ENCODE data around the gene TRIM14.

Gene TRIM14

GRCh38 chr9:98146101-98146991 lies 27.3 kb upstream of the TRIM14 start (continued):
- TF ChIP-seq ZBTB26 (tag by site-specific recombination; optimal IDR thresholded peaks at IDR 0.05) (no peak), MEIS1 (CRISPR knock-in tag; IDR thresholded peaks at IDR 0.05; ENCODE audit: borderline replicate concordance) (no peak), ZNF654 (tag by site-specific recombination; IDR thresholded peaks at IDR 0.05; ENCODE audit: low read depth) (no peak), ZNF585B (tag by site-specific recombination; IDR thresholded peaks at IDR 0.05) (no peak), ZNF571 (tag by site-specific recombination; IDR thresholded peaks at IDR 0.05) (no peak), ZNF169 (tag by site-specific recombination; IDR thresholded peaks at IDR 0.05) (no peak), GLIS1 (tag by site-specific recombination; IDR thresholded peaks at IDR 0.05) (peak; percentile 17; the same call in 1 of the 2 replicates), ZNF121 (tag by site-specific recombination; IDR thresholded peaks at IDR 0.05) (no peak), ZNF2 (tag by site-specific recombination; IDR thresholded peaks at IDR 0.05) (no peak)
- TF ChIP-seq, protein P1, sequence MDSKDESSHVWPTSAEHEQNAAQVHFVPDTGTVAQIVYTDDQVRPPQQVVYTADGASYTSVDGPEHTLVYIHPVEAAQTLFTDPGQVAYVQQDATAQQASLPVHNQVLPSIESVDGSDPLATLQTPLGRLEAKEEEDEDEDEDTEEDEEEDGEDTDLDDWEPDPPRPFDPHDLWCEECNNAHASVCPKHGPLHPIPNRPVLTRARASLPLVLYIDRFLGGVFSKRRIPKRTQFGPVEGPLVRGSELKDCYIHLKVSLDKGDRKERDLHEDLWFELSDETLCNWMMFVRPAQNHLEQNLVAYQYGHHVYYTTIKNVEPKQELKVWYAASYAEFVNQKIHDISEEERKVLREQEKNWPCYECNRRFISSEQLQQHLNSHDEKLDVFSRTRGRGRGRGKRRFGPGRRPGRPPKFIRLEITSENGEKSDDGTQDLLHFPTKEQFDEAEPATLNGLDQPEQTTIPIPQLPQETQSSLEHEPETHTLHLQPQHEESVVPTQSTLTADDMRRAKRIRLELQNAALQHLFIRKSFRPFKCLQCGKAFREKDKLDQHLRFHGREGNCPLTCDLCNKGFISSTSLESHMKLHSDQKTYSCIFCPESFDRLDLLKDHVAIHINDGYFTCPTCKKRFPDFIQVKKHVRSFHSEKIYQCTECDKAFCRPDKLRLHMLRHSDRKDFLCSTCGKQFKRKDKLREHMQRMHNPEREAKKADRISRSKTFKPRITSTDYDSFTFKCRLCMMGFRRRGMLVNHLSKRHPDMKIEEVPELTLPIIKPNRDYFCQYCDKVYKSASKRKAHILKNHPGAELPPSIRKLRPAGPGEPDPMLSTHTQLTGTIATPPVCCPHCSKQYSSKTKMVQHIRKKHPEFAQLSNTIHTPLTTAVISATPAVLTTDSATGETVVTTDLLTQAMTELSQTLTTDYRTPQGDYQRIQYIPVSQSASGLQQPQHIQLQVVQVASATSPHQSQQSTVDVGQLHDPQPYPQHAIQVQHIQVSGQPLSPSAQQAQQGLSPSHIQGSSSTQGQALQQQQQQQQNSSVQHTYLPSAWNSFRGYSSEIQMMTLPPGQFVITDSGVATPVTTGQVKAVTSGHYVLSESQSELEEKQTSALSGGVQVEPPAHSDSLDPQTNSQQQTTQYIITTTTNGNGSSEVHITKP (tag by site-specific recombination; IDR thresholded peaks at IDR 0.05) = 0 out of 2 replicates have a peak, but pooled peaks have one; percentile 15

DNA sequence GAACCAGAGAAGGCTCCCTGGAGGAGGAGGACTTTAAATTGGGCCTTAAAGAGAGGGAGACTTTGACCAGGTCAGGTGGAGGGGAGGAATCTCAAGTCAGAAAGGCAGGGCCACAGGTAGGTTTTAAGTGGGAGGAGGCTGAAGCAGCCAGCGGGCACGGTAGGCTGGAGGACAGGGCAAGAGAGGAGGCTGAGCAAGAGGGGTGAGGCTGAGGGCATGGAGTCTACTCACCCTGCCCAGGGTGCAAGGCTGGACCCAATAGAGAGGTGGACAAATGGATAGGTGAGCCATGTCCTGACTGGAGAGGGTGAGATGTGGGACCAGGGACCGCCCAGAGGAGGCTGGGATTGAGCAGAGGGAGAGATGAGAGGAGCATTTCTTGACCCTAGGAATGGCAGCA lies 25.6 kb upstream of the TRIM14 start:
- CTCF ChIA-PET = no interaction called here
- Histone ChIP-seq H3K27ac (ENCODE audit: extremely low read depth, low read depth, low read length) (no peak overlapping the region), H3K9me3 (ENCODE audit: control insufficient read depth, insufficient read depth, low read depth, low read length) (no peaks in the 10 kb centered on the region), H3K4me3 (ENCODE audit: low read depth, low read length) (no peak overlapping the region), H3K4me1 (ENCODE audit: control insufficient read depth, insufficient read depth, low read length) (no peaks in the 10 kb centered on the region; the same call in 1 of the 2 replicates), H3K36me3 (ENCODE audit: control insufficient read depth in 2 of 2, insufficient read depth in 1 of 2, low read length in 2 of 2) (no peaks in the 10 kb centered on the region)
- POLR2A ChIA-PET = no interaction called here
- TF ChIP-seq GFI1B (tag by site-specific recombination; IDR thresholded peaks at IDR 0.05) = no peak
- TF ChIP-seq ZNF335 (tag by site-specific recombination; conservative IDR thresholded peaks at IDR 0.05) = no peak
- no peak for TF ChIP-seq ZNF514 (tag by site-specific recombination; IDR thresholded peaks at IDR 0.05)
- TF ChIP-seq INSM2 (tag by site-specific recombination; IDR thresholded peaks at IDR 0.05) = no peak
- TF ChIP-seq, protein P2, sequence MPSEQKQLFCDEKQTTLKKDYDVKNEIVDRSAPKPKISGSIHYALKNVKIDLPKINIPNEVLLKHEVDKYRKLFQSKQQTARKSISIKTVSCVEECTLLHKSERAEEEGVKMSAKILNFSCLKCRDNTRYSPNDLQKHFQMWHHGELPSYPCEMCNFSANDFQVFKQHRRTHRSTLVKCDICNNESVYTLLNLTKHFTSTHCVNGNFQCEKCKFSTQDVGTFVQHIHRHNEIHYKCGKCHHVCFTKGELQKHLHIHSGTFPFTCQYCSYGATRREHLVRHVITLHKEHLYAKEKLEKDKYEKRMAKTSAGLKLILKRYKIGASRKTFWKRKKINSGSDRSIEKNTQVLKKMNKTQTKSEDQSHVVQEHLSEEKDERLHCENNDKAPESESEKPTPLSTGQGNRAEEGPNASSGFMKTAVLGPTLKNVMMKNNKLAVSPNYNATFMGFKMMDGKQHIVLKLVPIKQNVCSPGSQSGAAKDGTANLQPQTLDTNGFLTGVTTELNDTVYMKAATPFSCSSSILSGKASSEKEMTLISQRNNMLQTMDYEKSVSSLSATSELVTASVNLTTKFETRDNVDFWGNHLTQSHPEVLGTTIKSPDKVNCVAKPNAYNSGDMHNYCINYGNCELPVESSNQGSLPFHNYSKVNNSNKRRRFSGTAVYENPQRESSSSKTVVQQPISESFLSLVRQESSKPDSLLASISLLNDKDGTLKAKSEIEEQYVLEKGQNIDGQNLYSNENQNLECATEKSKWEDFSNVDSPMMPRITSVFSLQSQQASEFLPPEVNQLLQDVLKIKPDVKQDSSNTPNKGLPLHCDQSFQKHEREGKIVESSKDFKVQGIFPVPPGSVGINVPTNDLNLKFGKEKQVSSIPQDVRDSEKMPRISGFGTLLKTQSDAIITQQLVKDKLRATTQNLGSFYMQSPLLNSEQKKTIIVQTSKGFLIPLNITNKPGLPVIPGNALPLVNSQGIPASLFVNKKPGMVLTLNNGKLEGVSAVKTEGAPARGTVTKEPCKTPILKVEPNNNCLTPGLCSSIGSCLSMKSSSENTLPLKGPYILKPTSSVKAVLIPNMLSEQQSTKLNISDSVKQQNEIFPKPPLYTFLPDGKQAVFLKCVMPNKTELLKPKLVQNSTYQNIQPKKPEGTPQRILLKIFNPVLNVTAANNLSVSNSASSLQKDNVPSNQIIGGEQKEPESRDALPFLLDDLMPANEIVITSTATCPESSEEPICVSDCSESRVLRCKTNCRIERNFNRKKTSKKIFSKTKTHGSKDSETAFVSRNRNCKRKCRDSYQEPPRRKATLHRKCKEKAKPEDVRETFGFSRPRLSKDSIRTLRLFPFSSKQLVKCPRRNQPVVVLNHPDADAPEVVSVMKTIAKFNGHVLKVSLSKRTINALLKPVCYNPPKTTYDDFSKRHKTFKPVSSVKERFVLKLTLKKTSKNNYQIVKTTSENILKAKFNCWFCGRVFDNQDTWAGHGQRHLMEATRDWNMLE (tag by site-specific recombination; conservative IDR thresholded peaks at IDR 0.05; ENCODE audit: low read depth) = no peak
- no peak for TF ChIP-seq YY2 (tag by site-specific recombination; IDR thresholded peaks at IDR 0.05)
- TF ChIP-seq ZNF140 (tag by site-specific recombination; IDR thresholded peaks at IDR 0.05) = no peak
- TF ChIP-seq, protein P3, sequence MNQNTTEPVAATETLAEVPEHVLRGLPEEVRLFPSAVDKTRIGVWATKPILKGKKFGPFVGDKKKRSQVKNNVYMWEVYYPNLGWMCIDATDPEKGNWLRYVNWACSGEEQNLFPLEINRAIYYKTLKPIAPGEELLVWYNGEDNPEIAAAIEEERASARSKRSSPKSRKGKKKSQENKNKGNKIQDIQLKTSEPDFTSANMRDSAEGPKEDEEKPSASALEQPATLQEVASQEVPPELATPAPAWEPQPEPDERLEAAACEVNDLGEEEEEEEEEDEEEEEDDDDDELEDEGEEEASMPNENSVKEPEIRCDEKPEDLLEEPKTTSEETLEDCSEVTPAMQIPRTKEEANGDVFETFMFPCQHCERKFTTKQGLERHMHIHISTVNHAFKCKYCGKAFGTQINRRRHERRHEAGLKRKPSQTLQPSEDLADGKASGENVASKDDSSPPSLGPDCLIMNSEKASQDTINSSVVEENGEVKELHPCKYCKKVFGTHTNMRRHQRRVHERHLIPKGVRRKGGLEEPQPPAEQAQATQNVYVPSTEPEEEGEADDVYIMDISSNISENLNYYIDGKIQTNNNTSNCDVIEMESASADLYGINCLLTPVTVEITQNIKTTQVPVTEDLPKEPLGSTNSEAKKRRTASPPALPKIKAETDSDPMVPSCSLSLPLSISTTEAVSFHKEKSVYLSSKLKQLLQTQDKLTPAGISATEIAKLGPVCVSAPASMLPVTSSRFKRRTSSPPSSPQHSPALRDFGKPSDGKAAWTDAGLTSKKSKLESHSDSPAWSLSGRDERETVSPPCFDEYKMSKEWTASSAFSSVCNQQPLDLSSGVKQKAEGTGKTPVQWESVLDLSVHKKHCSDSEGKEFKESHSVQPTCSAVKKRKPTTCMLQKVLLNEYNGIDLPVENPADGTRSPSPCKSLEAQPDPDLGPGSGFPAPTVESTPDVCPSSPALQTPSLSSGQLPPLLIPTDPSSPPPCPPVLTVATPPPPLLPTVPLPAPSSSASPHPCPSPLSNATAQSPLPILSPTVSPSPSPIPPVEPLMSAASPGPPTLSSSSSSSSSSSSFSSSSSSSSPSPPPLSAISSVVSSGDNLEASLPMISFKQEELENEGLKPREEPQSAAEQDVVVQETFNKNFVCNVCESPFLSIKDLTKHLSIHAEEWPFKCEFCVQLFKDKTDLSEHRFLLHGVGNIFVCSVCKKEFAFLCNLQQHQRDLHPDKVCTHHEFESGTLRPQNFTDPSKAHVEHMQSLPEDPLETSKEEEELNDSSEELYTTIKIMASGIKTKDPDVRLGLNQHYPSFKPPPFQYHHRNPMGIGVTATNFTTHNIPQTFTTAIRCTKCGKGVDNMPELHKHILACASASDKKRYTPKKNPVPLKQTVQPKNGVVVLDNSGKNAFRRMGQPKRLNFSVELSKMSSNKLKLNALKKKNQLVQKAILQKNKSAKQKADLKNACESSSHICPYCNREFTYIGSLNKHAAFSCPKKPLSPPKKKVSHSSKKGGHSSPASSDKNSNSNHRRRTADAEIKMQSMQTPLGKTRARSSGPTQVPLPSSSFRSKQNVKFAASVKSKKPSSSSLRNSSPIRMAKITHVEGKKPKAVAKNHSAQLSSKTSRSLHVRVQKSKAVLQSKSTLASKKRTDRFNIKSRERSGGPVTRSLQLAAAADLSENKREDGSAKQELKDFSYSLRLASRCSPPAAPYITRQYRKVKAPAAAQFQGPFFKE (tag by site-specific recombination; IDR thresholded peaks at IDR 0.05; ENCODE audit: borderline replicate concordance) = no peak
